Astrocyte (in vitro differentiated cells and primary cell): ENCODE measurements around the gene TMC1. TPM values are rescaled to one million over a fixed set of nuclear protein-coding genes. Genes with fewer than 3 reads are reported as not detected.

Experiments
- DNase-seq: peaks from one replicate; pipeline ENCODE4 v3.0.0-alpha.2; 2010; ENCODE audit warnings: low read depth
- FAIRE-seq: peaks from 2 replicates; lab custom pipeline; 2011; peaks lifted over from hg19 to GRCh38; lab: Jason Lieb, UNC
- H2AFZ ChIP-seq: 2 replicates; pipeline ENCODE4 v1.6.0; 2012; ENCODE audit warnings: low read depth, low read length, inconsistent platforms
- H3K27ac ChIP-seq: 2 replicates; pipeline ENCODE4 v1.5.1; 2011; ENCODE audit warnings: low read depth, low read length, inconsistent platforms
- H3K27me3 ChIP-seq: 2 replicates; pipeline ENCODE4 v1.6.0; 2011; ENCODE audit warnings: low read length, inconsistent platforms; ENCODE audit not compliant: insufficient read depth
- H3K36me3 ChIP-seq: 2 replicates; pipeline ENCODE4 v1.5.1; 2011; ENCODE audit warnings: low read length, inconsistent platforms; ENCODE audit not compliant: insufficient read depth
- H3K4me1 ChIP-seq: 2 replicates; pipeline ENCODE4 v1.5.1; 2011; ENCODE audit warnings: low read length, inconsistent platforms; ENCODE audit not compliant: insufficient read depth
- H3K4me2 ChIP-seq: 2 replicates; pipeline ENCODE4 v1.6.0; 2012; ENCODE audit warnings: low read length, inconsistent platforms
- H3K4me3 ChIP-seq: 2 replicates; pipeline ENCODE4 v1.5.1; 2011; ENCODE audit warnings: low read depth, mild to moderate bottlenecking, low read length, inconsistent platforms; ENCODE audit not compliant: insufficient read depth
- H3K79me2 ChIP-seq: 2 replicates; pipeline ENCODE4 v1.6.0; 2012; ENCODE audit warnings: mild to moderate bottlenecking, low read length, inconsistent platforms; ENCODE audit not compliant: insufficient read depth
- H3K9ac ChIP-seq: 2 replicates; pipeline ENCODE4 v1.6.0; 2012; ENCODE audit warnings: mild to moderate bottlenecking, low read length, inconsistent platforms
- H3K9me3 ChIP-seq: 2 replicates; pipeline ENCODE4 v1.5.1; 2012; ENCODE audit warnings: low read depth, mild to moderate bottlenecking, low read length, inconsistent platforms; ENCODE audit not compliant: insufficient read depth
- H4K20me1 ChIP-seq: 2 replicates; pipeline ENCODE4 v1.6.0; 2012; ENCODE audit warnings: low read length, inconsistent platforms; ENCODE audit not compliant: insufficient read depth
- H3K27ac Mint-ChIP-seq: one replicate; pipeline ENCODE4 v1.8.0; 2021; ENCODE audit warnings: mild to moderate bottlenecking, mixed read lengths; ENCODE audit not compliant: unreplicated experiment
- H3K27me3 Mint-ChIP-seq: one replicate; pipeline ENCODE4 v1.8.0; 2021; ENCODE audit warnings: low read depth, mixed read lengths; ENCODE audit not compliant: unreplicated experiment
- H3K36me3 Mint-ChIP-seq: one replicate; pipeline ENCODE4 v1.8.0; 2021; ENCODE audit warnings: low read depth, mixed read lengths; ENCODE audit not compliant: unreplicated experiment
- H3K4me1 Mint-ChIP-seq: one replicate; pipeline ENCODE4 v1.8.0; 2021; ENCODE audit warnings: low read depth, mixed read lengths; ENCODE audit not compliant: unreplicated experiment
- H3K4me3 Mint-ChIP-seq: one replicate; pipeline ENCODE4 v1.8.0; 2021; ENCODE audit warnings: mild to moderate bottlenecking, moderate library complexity, mixed read lengths; ENCODE audit not compliant: unreplicated experiment
- H3K9me3 Mint-ChIP-seq: one replicate; pipeline ENCODE4 v1.8.0; 2021; ENCODE audit warnings: mild to moderate bottlenecking, mixed read lengths; ENCODE audit not compliant: unreplicated experiment
- EZH2 ChIP-seq: IDR thresholded peaks from 2 replicates; pipeline ENCODE4 v1.6.1; 2012; ENCODE audit warnings: mild to moderate bottlenecking, low read length, inconsistent platforms; ENCODE audit not compliant: insufficient read depth
- total RNA-seq: library from RNA; stranded (reverse); gene quantifications from 2 replicates; pipeline ENCODE4 v1.2.1, GENCODE V29; 2021
- TF ChIP-seq, protein P1 (sequence below): IDR thresholded peaks from 2 replicates; pipeline ENCODE4 v1.5.1; 2011; ENCODE audit warnings: low read depth, mild to moderate bottlenecking, inconsistent platforms, low read length, moderate library complexity; ENCODE audit not compliant: insufficient read depth

TMC1 gene
- total RNA-seq, 1 donor from 2014 or later, result not detected

DNA sequence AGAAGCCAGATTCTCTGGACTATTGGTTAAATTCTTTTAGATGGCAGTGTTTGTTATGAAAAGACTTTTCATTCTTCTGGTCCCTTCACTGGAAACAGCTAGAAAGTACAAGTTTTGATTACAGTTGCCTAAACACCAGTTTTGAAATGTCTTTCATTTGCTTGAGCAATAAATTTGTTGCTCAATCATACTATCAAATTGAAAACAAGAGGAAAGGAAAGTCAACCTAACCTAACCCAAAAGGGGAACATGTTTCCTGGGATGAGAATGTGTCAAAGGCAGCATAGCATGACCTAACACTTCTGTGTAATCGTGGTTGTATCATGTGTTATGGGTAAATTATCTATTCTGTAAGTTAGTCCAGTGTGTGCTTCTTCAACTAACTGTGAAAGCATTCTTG is 213.2 kb downstream of the TMC1 start:
- Histone ChIP-seq H3K79me2 (no peaks in the 10 kb centered on the region), H2AFZ (no peak overlapping the region), H3K4me2 (no peak overlapping the region), H3K4me3 (no peak overlapping the region), H3K36me3 (no peaks in the 10 kb centered on the region), H3K9me3 (no peaks in the 10 kb centered on the region), H3K27ac (no peak overlapping the region), H4K20me1 (no peaks in the 10 kb centered on the region), H3K4me1 (no peaks in the 10 kb centered on the region), H3K9ac (no peak overlapping the region), H3K27me3 (no peaks in the 10 kb centered on the region)
- no peak for TF ChIP-seq EZH2
- TF ChIP-seq, protein P1, sequence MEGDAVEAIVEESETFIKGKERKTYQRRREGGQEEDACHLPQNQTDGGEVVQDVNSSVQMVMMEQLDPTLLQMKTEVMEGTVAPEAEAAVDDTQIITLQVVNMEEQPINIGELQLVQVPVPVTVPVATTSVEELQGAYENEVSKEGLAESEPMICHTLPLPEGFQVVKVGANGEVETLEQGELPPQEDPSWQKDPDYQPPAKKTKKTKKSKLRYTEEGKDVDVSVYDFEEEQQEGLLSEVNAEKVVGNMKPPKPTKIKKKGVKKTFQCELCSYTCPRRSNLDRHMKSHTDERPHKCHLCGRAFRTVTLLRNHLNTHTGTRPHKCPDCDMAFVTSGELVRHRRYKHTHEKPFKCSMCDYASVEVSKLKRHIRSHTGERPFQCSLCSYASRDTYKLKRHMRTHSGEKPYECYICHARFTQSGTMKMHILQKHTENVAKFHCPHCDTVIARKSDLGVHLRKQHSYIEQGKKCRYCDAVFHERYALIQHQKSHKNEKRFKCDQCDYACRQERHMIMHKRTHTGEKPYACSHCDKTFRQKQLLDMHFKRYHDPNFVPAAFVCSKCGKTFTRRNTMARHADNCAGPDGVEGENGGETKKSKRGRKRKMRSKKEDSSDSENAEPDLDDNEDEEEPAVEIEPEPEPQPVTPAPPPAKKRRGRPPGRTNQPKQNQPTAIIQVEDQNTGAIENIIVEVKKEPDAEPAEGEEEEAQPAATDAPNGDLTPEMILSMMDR, result no peak
- Mint-ChIP-seq H3K4me1 (no peaks in the 10 kb centered on the region), H3K27ac (no peak overlapping the region), H3K4me3 (no peak overlapping the region), H3K36me3 (no peaks in the 10 kb centered on the region), H3K9me3 (no peaks in the 10 kb centered on the region), H3K27me3 (no peaks in the 10 kb centered on the region)
- no peak for FAIRE-seq
- DNase-seq, result no peak

DNA sequence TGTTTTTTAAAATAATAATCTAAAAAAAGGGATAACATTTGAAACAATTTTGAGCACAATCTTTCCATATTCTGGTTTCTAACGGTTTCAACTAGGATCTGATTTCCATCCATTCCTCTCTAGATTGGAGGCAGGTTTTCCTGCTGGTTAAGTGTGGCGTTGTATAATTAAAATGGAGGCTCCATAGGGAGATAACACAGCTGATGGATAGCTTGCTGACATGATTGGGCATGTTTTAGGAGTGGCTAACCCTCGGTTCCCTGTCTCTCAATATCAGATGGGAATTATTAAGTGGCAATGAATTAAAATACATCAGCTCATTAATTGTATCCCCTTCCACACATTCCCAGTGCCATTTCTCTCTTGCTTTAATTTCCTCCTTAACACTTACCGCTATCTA is 222.4 kb downstream of the TMC1 start:
- Histone ChIP-seq H3K4me2 (no peak overlapping the region), H3K9me3 (no peaks in the 10 kb centered on the region), H3K79me2 (no peaks in the 10 kb centered on the region), H3K4me1 (no peaks in the 10 kb centered on the region), H3K4me3 (no peak overlapping the region), H3K27ac (no peak overlapping the region), H3K36me3 (no peaks in the 10 kb centered on the region), H3K9ac (no peak overlapping the region), H2AFZ (no peak overlapping the region), H4K20me1 (no peaks in the 10 kb centered on the region), H3K27me3 (no peaks in the 10 kb centered on the region)
- Mint-ChIP-seq H3K27ac (no peak overlapping the region), H3K9me3 (no peaks in the 10 kb centered on the region), H3K4me1 (no peaks in the 10 kb centered on the region), H3K36me3 (no peaks in the 10 kb centered on the region), H3K27me3 (no peaks in the 10 kb centered on the region), H3K4me3 (no peak overlapping the region)
- DNase-seq, result no peak
- no peak for FAIRE-seq
- TF ChIP-seq EZH2, result no peak
- TF ChIP-seq, protein P1, result no peak

DNA sequence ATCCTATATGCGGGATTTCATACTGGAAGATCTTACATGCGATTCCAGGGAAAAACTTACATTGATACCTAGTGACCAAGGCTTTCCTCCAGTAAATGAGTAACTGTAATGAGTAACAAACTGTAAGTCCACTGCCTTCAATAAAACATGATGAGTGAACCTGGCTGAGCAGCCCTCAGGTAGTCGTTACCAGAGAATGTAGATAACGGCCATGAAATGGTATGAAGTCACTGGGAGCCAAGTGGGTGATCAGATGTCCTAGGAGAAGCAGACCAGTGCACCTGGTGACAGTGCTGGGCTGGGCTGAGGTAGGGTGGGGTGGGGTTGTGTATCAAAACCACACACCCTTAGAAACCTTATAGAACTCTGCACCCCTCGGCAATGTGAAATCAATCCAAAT is 227.9 kb downstream of the TMC1 start:
- H3K4me3 ChIP-seq, result no peak overlapping the region
- DNase-seq (no peak), FAIRE-seq (no peak)
- H3K4me1 Mint-ChIP-seq, result no peaks in the 10 kb centered on the region
- H3K27me3 ChIP-seq, result no peaks in the 10 kb centered on the region
- H3K4me3 Mint-ChIP-seq, result no peak overlapping the region
- no peaks in the 10 kb centered on the region for H4K20me1 ChIP-seq
- no peaks in the 10 kb centered on the region for H3K36me3 Mint-ChIP-seq
- H3K79me2 ChIP-seq, result no peaks in the 10 kb centered on the region
- no peaks in the 10 kb centered on the region for H3K36me3 ChIP-seq
- H3K4me2 ChIP-seq, result no peak overlapping the region
- no peak overlapping the region for H3K27ac ChIP-seq
- no peak overlapping the region for H2AFZ ChIP-seq
- H3K9me3 ChIP-seq, result no peaks in the 10 kb centered on the region
- TF ChIP-seq EZH2, result no peak
- TF ChIP-seq, protein P1, result no peak
- H3K27me3 Mint-ChIP-seq, result no peaks in the 10 kb centered on the region
- no peaks in the 10 kb centered on the region for H3K9me3 Mint-ChIP-seq
- H3K9ac ChIP-seq, result no peak overlapping the region
- H3K4me1 ChIP-seq, result no peaks in the 10 kb centered on the region
- H3K27ac Mint-ChIP-seq, result no peak overlapping the region
